NCI-H1417 (cell line): ENCODE measurements around the gene LYPD5.
"Not testable (repeated sequence)": the region's sequence is repeated elsewhere in the genome, so short reads cannot be mapped to it uniquely, and the experiment has no call there.

ENCODE experiments used
- DNase-seq, 3 experiments: peaks; one replicate each; lab custom pipeline; 2025; lab: John Stamatoyannopoulos, UW

Gene LYPD5

GRCh38 chr19:43778651-43779050 is 23.6 kb downstream of the LYPD5 start:
- DNase-seq, result peak; percentile 79 to 92 (median 80)

DNA sequence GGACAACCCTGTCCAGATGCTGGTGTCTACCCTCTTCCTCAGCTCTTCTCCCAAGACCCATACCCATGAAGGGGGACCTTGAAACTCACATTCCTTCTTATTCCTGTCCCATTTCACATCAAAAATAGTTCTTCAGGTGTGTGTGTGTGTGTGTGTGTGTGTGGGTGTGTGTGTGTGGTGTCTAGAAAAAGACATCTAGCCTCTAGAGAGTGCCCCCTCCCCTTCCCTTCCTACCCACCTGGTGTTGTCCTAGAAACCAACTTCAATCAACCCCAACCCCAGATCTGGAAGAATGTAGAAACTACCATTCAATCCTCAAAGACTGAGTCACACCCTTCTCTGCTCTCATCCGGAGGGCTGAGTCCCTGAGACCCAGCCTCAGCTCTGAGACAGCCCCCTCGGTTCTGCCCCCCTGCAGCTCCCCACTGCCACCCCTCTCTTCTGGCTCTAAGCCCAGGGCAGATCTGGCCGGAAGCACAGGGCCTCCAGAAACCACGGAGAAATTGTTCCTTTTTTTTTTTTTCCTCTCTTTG is 25.0 kb downstream of the LYPD5 start:
- DNase-seq, result no peak

GRCh38 chr19:43776286-43776685 is 26.0 kb downstream of the LYPD5 start:
- no peak for DNase-seq

- DNase-seq, result no peak
These were observed 26.9 kb downstream of the LYPD5 start for GRCh38 chr19:43775299-43775890.

DNA sequence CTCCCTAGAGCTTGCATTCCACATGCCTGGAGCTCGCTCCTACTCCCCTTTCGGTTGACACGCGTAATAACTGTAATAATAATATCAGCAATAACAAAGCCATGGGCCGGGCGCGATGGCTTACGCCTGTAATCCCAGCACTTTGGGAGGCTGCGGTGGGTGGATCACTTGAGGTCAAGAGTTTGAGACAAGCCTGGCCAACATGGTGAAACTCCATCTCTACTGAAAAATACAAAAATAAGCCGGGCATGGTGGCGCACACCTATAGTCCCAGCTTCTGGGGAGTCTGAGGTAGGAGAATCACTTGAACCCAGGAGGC is 27.3 kb downstream of the LYPD5 start:
- not testable (repeated sequence) for DNase-seq

DNA sequence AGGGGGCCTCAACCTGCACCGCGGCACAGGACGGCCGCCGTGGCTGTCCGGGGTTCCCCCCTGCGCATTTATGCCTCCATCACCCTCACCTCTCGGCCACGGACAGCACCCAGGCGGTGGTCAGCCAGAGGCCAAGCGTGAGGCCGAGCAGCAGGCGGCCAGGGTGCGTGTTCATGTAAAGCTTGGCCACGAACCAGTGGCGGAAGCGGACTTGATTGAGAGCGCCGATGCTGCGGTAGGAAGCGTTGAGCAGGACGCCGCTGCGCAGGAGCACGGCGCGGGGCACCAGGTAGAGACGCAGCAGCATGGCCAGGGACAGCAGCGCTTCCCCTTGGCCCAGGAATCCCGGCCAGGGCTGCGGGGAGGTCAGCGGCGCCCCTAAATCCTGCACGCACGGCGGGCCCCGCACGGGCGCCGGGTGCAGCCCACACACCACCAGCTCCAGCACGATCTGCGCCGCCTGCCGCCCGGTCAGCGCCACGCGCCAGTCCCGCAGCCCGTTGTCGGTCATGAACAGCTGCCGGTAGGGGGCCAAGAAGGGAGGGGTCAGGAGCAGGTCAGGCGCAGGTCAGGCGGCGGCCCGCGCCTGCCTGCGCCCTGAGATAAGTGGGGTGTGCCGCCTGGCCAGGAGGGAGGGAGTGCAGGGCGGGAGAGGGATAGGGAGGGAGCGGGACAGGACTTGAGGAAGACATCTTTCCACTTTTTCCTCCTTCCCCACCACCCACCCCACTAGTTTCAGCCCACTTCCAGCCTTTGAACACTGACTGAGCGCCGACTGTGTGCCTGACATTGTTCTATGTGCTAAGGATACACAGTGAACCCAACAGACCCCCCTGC is 27.9 kb downstream of the LYPD5 start:
- DNase-seq, result no peak

DNA sequence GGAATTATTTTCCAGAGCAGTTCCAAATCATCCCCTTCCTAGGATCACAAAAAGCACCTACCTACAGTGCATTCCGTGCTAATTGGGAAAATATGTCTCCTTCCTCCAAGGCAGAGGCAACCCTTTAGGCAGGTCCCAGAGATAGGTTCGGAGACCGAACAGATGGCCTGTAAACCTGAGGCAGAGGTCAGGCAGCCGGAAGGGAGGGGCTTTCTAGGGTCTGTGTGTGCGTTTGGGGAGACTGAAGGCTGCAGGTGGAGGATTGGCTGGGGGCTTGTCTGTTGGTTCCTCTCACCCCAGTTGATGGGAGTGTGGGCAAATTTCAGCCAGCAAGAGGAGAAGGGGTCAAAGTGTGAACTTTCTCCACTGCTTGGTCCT is 28.5 kb downstream of the LYPD5 start:
- no peak for DNase-seq

- no peak for DNase-seq
These were observed 33.0 kb downstream of the LYPD5 start for GRCh38 chr19:43769256-43769655.

DNA sequence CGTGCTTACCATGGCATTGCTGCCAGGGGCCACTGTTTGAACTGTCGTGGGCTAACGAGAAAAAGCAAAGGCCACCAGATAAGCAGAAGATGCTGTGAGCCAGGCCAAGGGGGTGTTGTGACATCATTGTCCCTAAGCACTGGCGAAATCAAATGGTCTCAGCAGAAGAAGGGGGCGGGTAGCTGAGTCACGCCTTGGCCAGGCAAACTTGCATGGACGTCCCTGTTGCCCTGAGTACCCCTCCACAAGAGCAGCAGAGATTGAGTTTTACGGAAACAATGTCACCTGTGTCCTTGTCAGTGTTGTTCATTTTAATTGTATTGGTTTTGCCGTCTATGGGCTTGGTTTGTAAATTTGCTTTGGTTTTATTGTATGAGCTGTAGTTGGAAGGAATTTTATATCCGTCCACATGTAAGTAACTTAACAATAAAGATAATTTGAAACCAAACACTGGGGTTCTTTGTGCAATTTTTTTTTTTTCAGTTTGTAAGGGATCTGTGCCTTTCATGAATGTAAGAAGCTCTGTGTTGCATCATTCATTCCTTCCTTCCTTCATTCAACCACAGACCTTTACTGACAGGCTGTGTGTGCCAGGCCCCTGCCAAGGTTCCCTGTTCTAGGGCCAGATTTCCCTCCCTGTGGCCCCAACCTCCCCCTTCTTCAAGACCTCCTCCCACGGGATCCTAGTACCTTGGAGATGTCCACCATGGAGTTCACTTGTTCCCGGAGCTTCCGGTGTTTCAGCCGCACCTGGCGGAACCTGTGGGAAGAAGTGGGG is 33.8 kb downstream of the LYPD5 start:
- DNase-seq, result no peak

- no peak for DNase-seq
These were observed 34.4 kb downstream of the LYPD5 start for GRCh38 chr19:43767818-43768217.

DNA sequence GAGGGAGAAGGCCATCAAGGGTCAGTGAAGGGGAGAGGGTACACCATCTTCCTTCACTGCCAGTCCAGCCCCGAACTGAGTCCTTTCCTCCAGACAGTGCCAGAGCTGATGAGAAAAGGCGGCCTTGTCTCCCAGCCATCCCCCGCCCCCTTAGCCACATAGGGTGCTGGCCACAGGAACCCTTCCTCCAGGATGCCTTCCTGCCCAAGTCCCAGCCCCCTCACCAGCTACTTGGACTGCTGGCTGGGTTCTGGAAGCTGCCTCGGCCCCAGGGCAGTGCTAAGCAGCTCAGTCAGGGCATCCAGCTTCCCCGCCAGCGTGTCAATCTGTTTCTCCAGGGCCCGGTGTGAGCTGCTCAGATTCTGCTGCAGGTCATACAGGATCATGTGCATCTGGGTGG is 34.9 kb downstream of the LYPD5 start:
- no peak for DNase-seq

GRCh38 chr19:43766755-43767043 is 35.5 kb downstream of the LYPD5 start:
- DNase-seq, result no peak

GRCh38 chr19:43765109-43765876 is 37.0 kb downstream of the LYPD5 start:
- DNase-seq, result no peak

- not testable (repeated sequence) for DNase-seq
These were observed 37.6 kb downstream of the LYPD5 start for GRCh38 chr19:43764684-43765083.

DNA sequence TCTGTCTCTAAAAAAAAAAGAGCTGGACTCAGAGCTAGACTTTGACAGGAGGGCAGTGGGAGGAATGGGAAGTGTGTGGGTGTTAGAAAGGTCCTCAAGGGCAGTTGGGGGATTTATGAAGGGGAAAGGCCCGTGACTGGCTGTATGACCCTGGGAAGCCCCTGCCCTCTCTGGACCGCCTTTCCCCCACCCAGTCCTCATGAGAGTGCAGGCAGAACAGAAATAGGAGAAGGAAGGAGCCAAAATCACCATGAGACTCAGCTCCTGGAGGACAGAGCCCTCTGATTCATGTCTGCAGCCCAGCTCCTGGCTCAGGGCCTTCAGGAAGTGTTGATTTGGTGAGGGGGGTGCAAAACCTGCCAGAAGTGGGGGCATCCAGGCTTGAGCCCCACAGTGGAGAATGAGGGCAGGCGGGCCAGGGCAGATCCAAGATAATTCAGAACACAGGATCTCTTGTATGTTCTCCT is 38.7 kb downstream of the LYPD5 start:
- DNase-seq, result no peak

DNA sequence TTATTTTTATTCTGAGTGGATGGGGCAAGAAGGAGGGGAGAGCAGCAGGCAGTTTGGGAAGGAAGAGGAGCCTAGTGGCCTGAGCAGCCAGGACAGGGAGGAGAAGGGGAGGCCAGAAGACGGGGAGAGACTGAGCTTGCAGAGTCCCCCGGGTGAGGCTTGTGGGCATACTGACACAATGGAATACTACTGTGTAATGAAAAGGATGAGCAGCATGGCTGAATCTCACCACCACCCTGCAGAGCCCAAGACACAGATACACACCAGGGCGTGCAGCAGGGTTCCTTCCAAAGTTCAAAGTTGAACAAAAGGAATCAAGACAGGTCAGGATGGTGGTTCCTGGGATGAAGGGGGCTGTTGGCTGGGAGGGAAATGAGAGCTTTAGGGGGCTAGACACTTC is 39.4 kb downstream of the LYPD5 start:
- DNase-seq, result no peak

- no peak for DNase-seq
These were observed 41.3 kb downstream of the LYPD5 start for GRCh38 chr19:43760941-43761340.

DNA sequence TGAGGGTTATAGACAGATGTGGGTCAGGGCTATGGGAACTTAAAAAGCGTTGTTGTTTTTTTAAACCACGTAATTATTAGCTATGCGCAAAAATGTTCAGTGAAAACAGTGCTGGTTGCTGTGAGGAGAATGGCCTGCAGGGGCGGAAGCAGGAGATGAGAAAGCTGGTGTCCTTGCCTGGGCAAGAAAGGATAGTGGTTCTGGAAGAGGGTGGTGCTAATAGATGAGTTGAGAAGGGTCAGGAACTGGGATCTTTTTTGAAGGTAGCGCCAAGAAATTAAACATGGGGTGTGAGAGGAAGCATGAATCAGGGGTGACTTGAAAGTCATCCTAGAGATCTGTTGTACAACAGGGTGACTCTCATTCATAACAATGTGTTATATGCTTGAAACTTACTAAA is 42.7 kb downstream of the LYPD5 start:
- DNase-seq, result no peak

DNA sequence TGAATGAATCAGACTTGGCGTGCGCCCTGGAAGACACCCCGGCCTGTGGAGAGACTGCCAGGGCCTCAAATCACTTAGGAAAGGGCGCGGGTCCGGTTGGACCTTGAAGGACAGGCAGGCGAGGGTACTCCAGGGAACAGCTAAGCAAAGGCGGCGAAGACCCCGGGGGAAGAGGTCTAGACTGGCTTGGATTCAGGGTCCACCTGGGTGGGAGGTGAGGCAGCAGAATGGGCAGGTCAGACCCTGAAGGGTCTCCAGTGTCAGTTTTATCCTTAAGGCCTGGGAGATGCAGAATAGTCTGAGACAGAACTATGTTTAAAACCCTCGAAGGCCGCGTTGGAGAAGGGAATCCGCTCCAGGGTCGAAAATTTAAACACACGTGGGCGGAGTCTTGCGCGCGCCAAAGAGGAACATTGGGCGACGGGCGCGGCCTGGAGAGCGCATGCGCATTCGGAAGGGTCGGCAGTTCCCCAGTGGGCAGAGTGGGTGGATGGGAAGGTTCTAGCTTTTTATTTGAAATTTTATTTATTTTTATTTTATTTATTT is 46.9 kb downstream of the LYPD5 start:
- DNase-seq, result peak; percentile 76 to 90 (median 87)

DNA sequence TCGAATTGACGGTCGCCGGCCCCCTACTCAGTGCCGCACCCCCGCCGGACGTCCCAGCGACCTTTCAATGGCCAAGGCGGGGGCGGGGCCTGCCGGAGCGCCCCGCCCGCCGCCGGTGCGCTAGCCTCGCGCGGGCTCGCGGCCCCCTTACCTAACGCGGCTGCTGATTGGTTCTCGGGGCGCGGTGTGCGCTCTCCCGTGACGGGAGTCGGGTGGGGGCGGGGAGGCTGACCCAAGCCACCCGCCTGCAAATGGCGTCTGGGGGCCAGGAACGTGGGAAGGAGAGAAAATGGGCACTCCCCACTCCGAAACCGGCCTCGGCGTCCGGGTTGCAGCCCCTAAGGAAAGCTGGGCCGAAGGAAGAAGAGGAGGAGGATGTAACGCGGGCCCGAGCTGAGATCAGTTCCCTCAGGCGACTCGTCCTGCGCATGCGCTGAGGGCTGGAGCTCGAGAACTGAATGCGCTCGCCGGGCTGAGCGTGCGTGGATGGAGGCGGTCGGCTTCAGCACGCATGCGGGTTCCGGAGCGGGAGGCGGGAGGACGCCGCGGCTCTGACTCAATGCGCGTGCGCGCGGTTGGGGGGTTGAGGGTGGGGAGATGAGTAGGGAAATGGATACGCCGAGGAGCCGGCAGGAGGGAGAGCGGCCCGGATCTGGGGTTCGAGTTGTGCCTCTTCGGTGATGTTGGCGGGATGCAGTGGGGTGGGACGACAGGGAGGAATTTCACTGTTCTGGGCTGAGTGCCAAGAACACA is 47.6 kb downstream of the LYPD5 start, which contains the start of gene SMG9:
Gene SMG9, minus strand, starts transcription at position 460 of the 753 bp plus-strand sequence. CDS start 4,221 bp downstream, outside the sequence.
- DNase-seq, result peak; percentile 98 to 99 (median 98)

DNA sequence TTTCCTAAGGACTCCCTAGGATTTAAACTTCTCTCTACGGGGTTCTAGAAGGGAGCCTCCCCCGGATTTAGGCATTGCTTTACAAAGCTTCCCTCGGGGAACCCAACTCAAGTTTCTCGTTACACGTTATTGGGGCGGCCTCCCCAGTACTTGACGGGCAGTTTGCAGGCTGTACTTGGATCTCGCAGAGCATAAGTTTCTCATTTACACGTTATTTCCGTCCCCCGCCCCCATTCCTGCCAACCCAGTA is 48.1 kb downstream of the LYPD5 start:
- DNase-seq, result no peak
